Fibroblast of lung (primary cell): Measurements from ENCODE around the gene GGACT.

ENCODE experiments used
- CTCF ChIP-seq, 2 donors: IDR thresholded peaks in 1 of 2; conservative IDR thresholded peaks in 1 of 2; 1 replicate in 1 of 2; 2 replicates in 1 of 2; pipeline ENCODE4 v1.5.1; 2011 to 2012; ENCODE audit warnings: low read length in 2 of 2, control low read depth in 1 of 2, inconsistent platforms in 1 of 2, low read depth in 1 of 2, mild to moderate bottlenecking in 1 of 2
- EZH2 ChIP-seq: IDR thresholded peaks from 2 replicates; pipeline ENCODE4 v1.5.1; 2012; ENCODE audit warnings: low read length, control low read depth, mild to moderate bottlenecking; ENCODE audit errors: missing control alignments

GRCh38 chr13:100520936-100521850 lies 67.4 kb downstream of the GGACT start:
- TF ChIP-seq CTCF (conservative IDR thresholded peaks at IDR 0.05 in 1 of 2, IDR thresholded peaks at IDR 0.05 in 1 of 2; ENCODE audit: low read depth in 1 of 2, low read length in 2 of 2): no peak
- no peak for TF ChIP-seq EZH2
